Activated CD8-positive, alpha-beta memory T cell treated with anti-CD3 and anti-CD28 coated beads for 36 hours (primary cell): ENCODE data around the gene BACE1-AS. TPM values are rescaled to one million over a fixed set of nuclear protein-coding genes. Genes with fewer than 3 reads are reported as not detected.

Experiments
- CTCF ChIA-PET: fragments of 350-600 bp; sonication (Branson Sonifier 250); formaldehyde crosslinking; loops from one replicate; lab custom pipeline; 2021; ENCODE audit warnings: antibody characterized with exemption; lab: Charles Lee
- POLR2A ChIA-PET: fragments of 350-600 bp; sonication (Branson Sonifier 250); formaldehyde crosslinking; loops from one replicate; lab custom pipeline; 2021; ENCODE audit warnings: antibody characterized with exemption; lab: Charles Lee
- total RNA-seq, 2 experiments: library from RNA; stranded (reverse); gene quantifications; one replicate each; pipeline ENCODE4 v1.2.3, GENCODE V29; 2021

BACE1-AS gene
- total RNA-seq, 2 experiments from 2014 or later = 4.8 to 5.1 TPM

DNA sequence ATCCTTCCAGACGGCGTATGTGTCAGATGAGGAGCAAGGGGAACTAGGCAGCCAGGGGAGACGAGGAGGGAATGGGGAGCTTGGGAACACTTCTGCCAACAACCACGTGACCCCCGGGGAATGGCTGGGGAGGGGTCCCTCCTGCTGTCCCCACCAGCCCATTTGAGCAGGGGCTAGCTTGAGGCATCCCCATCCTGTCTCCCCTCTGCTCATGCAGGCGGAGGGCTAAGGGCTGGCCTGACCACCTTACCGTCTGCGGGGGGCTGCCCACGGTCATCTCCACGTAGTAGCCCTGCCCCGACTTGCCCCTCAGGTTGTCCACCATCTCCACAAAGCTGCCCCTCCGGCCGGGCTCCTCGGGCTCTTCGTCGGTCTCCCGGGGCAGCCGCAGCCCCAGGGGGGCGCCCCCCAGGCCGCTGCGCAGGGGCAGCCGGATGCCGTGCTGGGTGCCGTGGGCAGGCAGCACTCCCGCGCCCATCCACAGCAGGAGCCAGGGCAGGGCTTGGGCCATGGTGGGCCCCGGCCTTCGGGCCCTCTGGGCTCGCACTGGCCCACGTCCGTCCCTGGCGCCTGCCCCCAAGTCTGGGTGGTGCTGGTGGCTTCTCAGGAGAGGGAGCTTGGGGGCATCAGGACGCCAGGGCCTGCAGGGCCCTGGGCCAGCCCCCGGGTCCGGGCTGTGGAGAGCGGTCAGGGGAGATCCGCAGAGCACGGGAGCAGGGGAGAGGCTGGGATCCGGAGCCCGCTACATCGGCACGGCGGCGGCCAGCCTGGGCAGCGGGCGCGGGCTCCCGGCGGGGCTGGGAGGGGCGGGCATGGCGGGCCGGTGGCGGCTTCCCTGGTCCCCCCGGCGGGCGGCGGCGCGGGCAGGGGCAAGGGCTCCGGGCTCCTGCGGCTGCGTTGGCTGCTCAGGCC, 24.4 kb downstream of the BACE1-AS start:
- ChIA-PET POLR2A (interaction anchor here (0.5 kb wide), 1 partner anchor 20 kb away, joined by 3 read pairs; no protein-coding TSS in a partner anchor), CTCF (interaction anchor here (1.5 kb wide), 1 partner anchor 89 kb away, joined by 3 read pairs; no protein-coding TSS in a partner anchor)

GRCh38 chr11:117316197-117316961, 25.2 kb downstream of the BACE1-AS start, which contains the start of gene BACE1:
Gene BACE1 (minus strand): TSS chr11:117316256. CDS start chr11:117315795, 461 bp downstream.
- ChIA-PET CTCF (interaction anchor here (1.5 kb wide), 1 partner anchor 90 kb away, joined by 3 read pairs; no protein-coding TSS in a partner anchor), POLR2A (no interaction called here)

DNA sequence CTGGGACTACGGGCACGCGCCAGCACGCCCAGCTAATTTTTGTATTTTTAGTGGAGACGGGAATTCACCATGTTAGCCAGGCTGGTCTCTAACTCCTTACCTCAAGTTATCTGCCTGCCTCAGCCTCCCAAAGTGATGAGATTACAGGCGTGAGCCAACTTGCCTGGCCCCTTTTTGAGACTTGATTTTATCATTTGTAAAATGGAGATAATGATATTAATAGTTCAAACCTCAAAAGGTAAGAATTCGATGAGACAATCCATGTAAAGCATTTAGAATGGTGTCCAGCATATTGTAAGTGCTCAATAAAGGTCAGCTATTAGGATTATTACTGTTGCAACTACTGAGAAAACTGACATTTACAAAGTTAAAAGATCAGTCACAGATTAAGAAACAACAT, 27.6 kb downstream of the BACE1-AS start:
- ChIA-PET POLR2A (no interaction called here), CTCF (no interaction called here)

- ChIA-PET CTCF (no interaction called here), POLR2A (no interaction called here)
Observed at GRCh38 chr11:117319214-117319840, 28.2 kb downstream of the BACE1-AS start.

DNA sequence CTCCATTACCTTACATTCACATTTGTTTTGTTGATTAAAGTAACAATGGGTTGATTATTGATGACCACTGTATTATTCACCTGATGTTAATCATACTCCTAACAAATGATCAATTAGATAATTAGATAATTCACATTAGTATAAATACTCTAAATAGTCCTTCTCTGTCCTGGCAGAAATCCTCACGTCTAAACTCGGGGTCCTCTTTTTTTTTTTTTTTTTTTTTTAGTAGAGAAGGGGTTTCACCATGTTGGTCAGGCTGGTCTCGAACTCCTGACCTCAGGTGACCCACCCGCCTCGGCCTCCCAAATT, 36.1 kb downstream of the BACE1-AS start:
- ChIA-PET CTCF (interaction anchor here (1.8 kb wide), 1 partner anchor 96 kb away, joined by 8 read pairs; the partner anchor contains the start of gene PCSK7), POLR2A (interaction anchor here (0.6 to 1.8 kb wide), 3 partner anchors 97 to 439 kb away, joined by 3 to 16 read pairs (median 6); partner anchors contain the start of gene PCSK7)

GRCh38 chr11:117327567-117328374, 36.6 kb downstream of the BACE1-AS start, which contains the start of gene CEP164:
Gene CEP164 (plus strand): TSS chr11:117327854. CDS start chr11:117338587, 10,733 bp downstream.
- ChIA-PET CTCF (interaction anchor here (0.6 to 1.8 kb wide), 2 partner anchors 19 to 96 kb away, joined by 3 to 8 read pairs; partner anchors contain the start of gene PCSK7), POLR2A (interaction anchor here (0.6 to 1.8 kb wide), 4 partner anchors 97 to 555 kb away, joined by 3 to 16 read pairs (median 4); partner anchors contain the start of genes BUD13 and PCSK7)

GRCh38 chr11:117328375-117329010, 37.3 kb downstream of the BACE1-AS start:
- ChIA-PET CTCF (interaction anchor here (0.6 to 1.8 kb wide), 2 partner anchors 19 to 97 kb away, joined by 3 to 8 read pairs; partner anchors contain the start of gene PCSK7), POLR2A (interaction anchor here (0.9 to 1.8 kb wide), 2 partner anchors 98 to 555 kb away, joined by 3 to 16 read pairs; partner anchors contain the start of genes BUD13 and PCSK7)

DNA sequence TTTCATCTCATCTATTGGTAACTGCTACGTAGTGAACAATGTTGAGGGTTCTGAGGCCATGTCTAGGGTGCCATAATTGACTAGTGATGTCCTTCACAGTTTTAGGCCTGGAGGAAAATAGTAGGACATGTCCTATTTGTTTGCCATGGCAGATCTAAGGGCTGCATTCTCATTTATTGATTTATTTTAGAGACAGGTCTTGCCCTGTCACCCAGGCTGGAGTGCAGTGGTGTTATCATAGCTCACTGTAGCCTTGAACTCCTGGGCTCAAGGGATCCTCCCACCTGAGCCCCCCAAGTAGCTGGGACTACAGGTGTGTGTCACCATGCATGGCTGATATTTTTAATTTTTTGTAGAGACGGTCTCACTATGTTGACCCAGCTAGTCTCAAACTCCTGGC, 41.7 kb downstream of the BACE1-AS start:
- ChIA-PET POLR2A (no interaction called here), CTCF (no interaction called here)

DNA sequence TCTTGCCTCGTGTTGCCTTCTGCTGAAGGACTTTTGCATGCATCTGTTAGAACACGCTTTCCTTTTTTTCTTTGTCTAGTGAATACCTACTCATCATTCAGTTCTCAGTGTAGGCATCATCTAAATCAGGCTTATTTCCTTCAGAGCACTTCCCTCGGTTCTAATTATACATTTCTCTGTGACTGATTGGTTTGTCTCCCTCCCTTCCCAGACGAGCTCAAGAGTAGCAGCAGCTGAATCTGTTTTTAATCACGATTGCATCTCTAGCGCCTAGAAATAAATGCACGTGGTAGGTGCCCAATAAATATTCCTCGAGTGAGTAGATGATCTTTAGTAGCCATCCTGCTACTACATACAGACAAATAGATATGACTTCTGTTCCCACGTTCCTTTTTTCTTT, 42.8 kb downstream of the BACE1-AS start:
- CTCF ChIA-PET = interaction anchor here (0.6 kb wide), 1 partner anchor 732 kb away, joined by 3 read pairs; no protein-coding TSS in a partner anchor

GRCh38 chr11:117334896-117335295, 43.8 kb downstream of the BACE1-AS start:
- ChIA-PET POLR2A (no interaction called here), CTCF (no interaction called here)

More for the DNA sequence above, 42.8 kb downstream of the BACE1-AS start:
- POLR2A ChIA-PET = no interaction called here

DNA sequence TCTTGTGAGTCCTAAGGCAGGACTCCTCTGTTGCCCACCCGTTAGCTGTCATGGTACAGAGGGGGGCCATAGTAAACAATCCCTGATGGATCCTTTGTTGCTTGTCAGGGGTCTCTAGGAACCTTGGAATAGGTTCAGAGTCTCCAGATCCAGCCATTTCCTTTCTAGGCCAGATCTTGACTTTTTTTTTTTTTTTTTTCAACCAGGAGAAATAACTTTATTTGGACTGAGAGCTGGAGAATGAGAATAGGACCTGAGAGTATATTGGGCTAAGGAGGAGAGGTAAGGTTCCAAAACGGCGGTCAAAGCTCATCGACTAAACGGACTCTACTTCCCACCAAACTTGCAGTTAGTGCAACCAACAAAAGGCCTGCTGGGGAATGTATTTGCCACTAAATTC, 44.3 kb downstream of the BACE1-AS start:
- CTCF ChIA-PET = interaction anchor here (0.6 kb wide), 1 partner anchor 9 kb away, joined by 4 read pairs; no protein-coding TSS in a partner anchor
- POLR2A ChIA-PET = interaction anchor here (0.6 kb wide), 1 partner anchor 20 kb away, joined by 3 read pairs; no protein-coding TSS in a partner anchor

DNA sequence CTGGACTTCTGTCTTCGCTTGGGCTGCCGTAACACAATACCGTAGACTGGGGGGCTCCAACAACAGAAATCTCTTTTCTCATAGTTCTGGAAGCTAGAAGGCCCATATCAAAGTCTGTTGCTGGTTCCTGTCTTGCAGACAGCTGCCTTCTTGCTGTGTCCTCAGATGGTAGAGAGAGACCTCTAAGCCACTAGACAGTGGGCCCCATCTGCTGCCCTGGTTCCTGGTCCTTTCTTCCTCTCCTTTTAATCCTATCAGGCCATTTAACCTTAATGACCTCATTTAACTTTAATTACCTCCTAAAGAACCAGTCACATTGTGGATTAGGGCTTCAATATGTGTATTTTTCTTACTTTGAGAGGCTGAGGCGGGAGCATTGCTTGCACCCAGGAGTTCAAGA, 45.9 kb downstream of the BACE1-AS start:
- POLR2A ChIA-PET = no interaction called here
- CTCF ChIA-PET = no interaction called here

Other genes starting within 250 kb of the BACE1-AS start
- 10 to 100 TPM; 41.4 to 41.9 TPM for gene SIK3, start 192.9 kb upstream of the BACE1-AS start, total RNA-seq
- gene PAFAH1B2, start 147.1 kb upstream of the BACE1-AS start, total RNA-seq = 10 to 100 TPM; 81.9 to 85.5 TPM
- gene SIDT2, start 112.6 kb upstream of the BACE1-AS start, total RNA-seq = 10 to 100 TPM; 10.5 to 12.7 TPM
- gene TAGLN, start 92.0 kb upstream of the BACE1-AS start, total RNA-seq = 1 to 10 TPM; 1.3 to 1.6 TPM
- 10 to 100 TPM; 79.3 to 86.9 TPM for gene PCSK7, start 59.3 kb upstream of the BACE1-AS start, total RNA-seq
- gene RNF214, start 58.7 kb upstream of the BACE1-AS start, total RNA-seq = 10 to 100 TPM; 19.7 to 22.9 TPM
- gene BACE1, start 24.9 kb downstream of the BACE1-AS start, total RNA-seq = 1 to 10 TPM; 1.6 to 1.9 TPM
- 10 to 100 TPM; 34.7 to 35.0 TPM for gene CEP164, start 36.5 kb downstream of the BACE1-AS start, total RNA-seq